OCI-LY1 (cell line): ENCODE data around the gene PARD6B.

Experiments used
- H2AFZ ChIP-seq: fragments of 200-600 bp; sonication (generic), shearing (Covaris generic); 2 replicates; pipeline ENCODE4 v1.6.0; 2014; ENCODE audit warnings: antibody characterized with exemption, mild to moderate bottlenecking, low read length
- H3F3A ChIP-seq: fragments of 200-600 bp; sonication (generic), shearing (Covaris generic); 2 replicates; pipeline ENCODE4 v1.6.0; 2014; ENCODE audit warnings: mild to moderate bottlenecking, antibody characterized with exemption, low read length, moderate library complexity; ENCODE audit not compliant: insufficient read depth
- H3K27ac ChIP-seq: fragments of 200-600 bp; sonication (generic); 2 replicates; pipeline ENCODE4 v1.5.1; 2014; ENCODE audit warnings: low read length, mixed run types, mild to moderate bottlenecking, low read depth; ENCODE audit not compliant: poor library complexity, severe bottlenecking
- H3K27me3 ChIP-seq: fragments of 200-600 bp; sonication (generic); 2 replicates; pipeline ENCODE4 v1.6.0; 2014; ENCODE audit warnings: antibody characterized with exemption, mild to moderate bottlenecking, low read length, moderate library complexity; ENCODE audit not compliant: insufficient read depth
- H3K36me3 ChIP-seq: fragments of 200-600 bp; sonication (generic); 2 replicates; pipeline ENCODE4 v1.6.1; 2014; ENCODE audit warnings: mild to moderate bottlenecking, antibody characterized with exemption, low read length, moderate library complexity, mixed read lengths; ENCODE audit not compliant: insufficient read depth
- H3K4me1 ChIP-seq: fragments of 200-600 bp; sonication (generic); 2 replicates; pipeline ENCODE4 v1.5.1; 2014; ENCODE audit warnings: mild to moderate bottlenecking, low read length, moderate library complexity; ENCODE audit not compliant: insufficient read depth, severe bottlenecking
- H3K4me2 ChIP-seq: fragments of 200-600 bp; sonication (generic), shearing (Covaris generic); 2 replicates; pipeline ENCODE4 v1.6.1; 2014; ENCODE audit warnings: low read length
- H3K4me3 ChIP-seq: fragments of 200-600 bp; sonication (generic); 2 replicates; pipeline ENCODE4 v1.5.1; 2014; ENCODE audit warnings: low read length, low read depth, mild to moderate bottlenecking, mixed read lengths; ENCODE audit not compliant: poor library complexity, severe bottlenecking
- H3K79me2 ChIP-seq: fragments of 200-600 bp; shearing (Covaris generic); 2 replicates; pipeline ENCODE4 v1.6.1; 2016; ENCODE audit warnings: mixed run types, low read length, mixed read lengths; ENCODE audit not compliant: insufficient read depth
- H3K9ac ChIP-seq: fragments of 200-600 bp; sonication (generic), shearing (Covaris generic); 2 replicates; pipeline ENCODE4 v1.6.1; 2014; ENCODE audit warnings: mild to moderate bottlenecking, low read length, mixed read lengths
- H3K9me2 ChIP-seq: fragments of 200-600 bp; sonication (generic), shearing (Covaris generic); 2 replicates; pipeline ENCODE4 v1.6.1; 2014; ENCODE audit warnings: low read depth, mild to moderate bottlenecking, low read length, mixed read lengths
- H3K9me3 ChIP-seq: fragments of 200-600 bp; shearing (Covaris generic); 2 replicates; pipeline ENCODE4 v1.6.1; 2014; ENCODE audit warnings: low read length, mixed read lengths
- H4K20me1 ChIP-seq: fragments of 200-600 bp; sonication (generic), shearing (Covaris generic); 2 replicates; pipeline ENCODE4 v1.6.0; 2016; ENCODE audit warnings: mild to moderate bottlenecking, low read length; ENCODE audit not compliant: insufficient read depth
- EZH2 ChIP-seq: fragments of 200-600 bp; sonication (generic), shearing (Covaris generic); IDR thresholded peaks from 2 replicates; pipeline ENCODE4 v1.8.0; 2017; ENCODE audit warnings: borderline replicate concordance, mixed run types, mild to moderate bottlenecking, antibody characterized with exemption, low read length, moderate library complexity, mixed read lengths
- TF ChIP-seq, protein P1 (sequence below): fragments of 200-600 bp; sonication (generic), shearing (Covaris generic); IDR thresholded peaks from 2 replicates; pipeline ENCODE4 v1.5.1; 2017; ENCODE audit warnings: mild to moderate bottlenecking, antibody characterized with exemption, low read length, moderate library complexity, mixed read lengths

PARD6B gene

DNA sequence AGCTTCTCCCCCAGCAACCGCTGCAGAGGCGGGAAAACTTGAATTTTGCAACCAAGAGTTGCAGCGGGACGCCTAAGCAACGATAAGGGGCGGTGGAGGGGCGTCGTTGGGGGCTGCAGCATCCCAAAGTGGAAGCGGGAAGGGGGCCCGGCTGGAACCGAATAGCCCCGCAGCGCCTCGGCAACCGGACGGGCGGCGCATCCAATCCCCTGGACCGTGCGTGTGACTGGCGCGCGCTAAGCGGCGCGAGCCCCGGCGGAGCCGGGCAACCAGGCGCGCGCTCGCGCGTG is 670 bp upstream of the PARD6B start:
- peaks cover 17% of the 10 kb centered on the region for H3K4me1 ChIP-seq
- no peak for TF ChIP-seq EZH2
- TF ChIP-seq, protein P1, sequence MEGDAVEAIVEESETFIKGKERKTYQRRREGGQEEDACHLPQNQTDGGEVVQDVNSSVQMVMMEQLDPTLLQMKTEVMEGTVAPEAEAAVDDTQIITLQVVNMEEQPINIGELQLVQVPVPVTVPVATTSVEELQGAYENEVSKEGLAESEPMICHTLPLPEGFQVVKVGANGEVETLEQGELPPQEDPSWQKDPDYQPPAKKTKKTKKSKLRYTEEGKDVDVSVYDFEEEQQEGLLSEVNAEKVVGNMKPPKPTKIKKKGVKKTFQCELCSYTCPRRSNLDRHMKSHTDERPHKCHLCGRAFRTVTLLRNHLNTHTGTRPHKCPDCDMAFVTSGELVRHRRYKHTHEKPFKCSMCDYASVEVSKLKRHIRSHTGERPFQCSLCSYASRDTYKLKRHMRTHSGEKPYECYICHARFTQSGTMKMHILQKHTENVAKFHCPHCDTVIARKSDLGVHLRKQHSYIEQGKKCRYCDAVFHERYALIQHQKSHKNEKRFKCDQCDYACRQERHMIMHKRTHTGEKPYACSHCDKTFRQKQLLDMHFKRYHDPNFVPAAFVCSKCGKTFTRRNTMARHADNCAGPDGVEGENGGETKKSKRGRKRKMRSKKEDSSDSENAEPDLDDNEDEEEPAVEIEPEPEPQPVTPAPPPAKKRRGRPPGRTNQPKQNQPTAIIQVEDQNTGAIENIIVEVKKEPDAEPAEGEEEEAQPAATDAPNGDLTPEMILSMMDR, result no peak

DNA sequence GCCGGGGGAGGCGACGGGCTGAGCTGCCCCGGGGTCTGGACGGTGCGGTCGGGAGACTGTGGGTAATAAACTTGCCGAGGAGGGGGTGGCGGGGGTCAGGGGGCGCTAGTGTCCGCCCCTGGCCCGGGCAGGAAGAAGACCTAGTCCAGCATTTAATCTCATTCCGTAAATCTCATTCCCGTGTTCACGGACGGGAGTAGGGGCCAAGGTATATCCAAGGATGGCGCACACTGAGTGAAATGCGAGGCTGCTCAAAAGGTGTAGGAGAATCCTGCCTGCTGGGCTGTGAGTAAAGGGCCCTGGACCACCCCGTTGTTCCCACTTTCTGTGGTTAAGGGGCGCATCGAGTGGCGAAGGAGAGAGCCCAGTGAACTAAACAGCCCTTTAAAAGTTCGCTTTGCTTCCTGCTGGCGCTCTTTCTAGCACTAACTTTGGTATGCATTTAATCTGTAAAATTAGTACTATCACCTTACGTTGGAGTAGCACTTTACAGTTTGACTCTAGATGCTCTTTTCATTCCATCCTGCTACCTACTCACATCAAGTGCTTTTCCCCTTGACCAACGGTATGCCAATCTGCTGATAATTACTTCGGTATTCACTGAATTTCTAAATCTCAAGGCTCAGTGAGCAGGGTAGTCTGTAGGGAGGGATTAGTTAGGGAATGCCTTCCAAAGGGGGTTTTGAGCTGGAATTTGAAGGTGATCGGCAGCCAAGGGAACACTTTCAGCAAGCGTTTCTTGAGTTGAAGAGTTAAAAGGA is 730 bp downstream of the PARD6B start:
- H3F3A ChIP-seq, result no peaks in the 10 kb centered on the region
- no peaks in the 10 kb centered on the region for H3K9me2 ChIP-seq
- peak overlapping the region; percentile 74 for H3K4me2 ChIP-seq
- H3K9ac ChIP-seq, result peak overlapping the region; percentile 86
- H3K4me3 ChIP-seq, result peak overlapping the region; percentile 89
- H3K27me3 ChIP-seq, result no peaks in the 10 kb centered on the region
- H3K27ac ChIP-seq, result no peak overlapping the region
- H3K9me3 ChIP-seq, result no peaks in the 10 kb centered on the region
- H4K20me1 ChIP-seq, result no peaks in the 10 kb centered on the region
- no peaks in the 10 kb centered on the region for H3K36me3 ChIP-seq
- H3K79me2 ChIP-seq, result peaks cover 9% of the 10 kb centered on the region; the same call in 1 of the 2 replicates
- peaks cover 17% of the 10 kb centered on the region for H3K4me1 ChIP-seq
- TF ChIP-seq, protein P1, result no peak
- no peak for TF ChIP-seq EZH2
- H2AFZ ChIP-seq, result no peak overlapping the region

More for the DNA sequence above, 670 bp upstream of the PARD6B start:
- Histone ChIP-seq H2AFZ (0 out of 2 replicates have a peak overlapping the region, but pooled peaks have one; percentile 12), H3K27ac (no peak overlapping the region), H3K4me3 (peak overlapping the region; percentile 64), H3K9me2 (no peaks in the 10 kb centered on the region), H3K9ac (peak overlapping the region; percentile 79), H3F3A (no peaks in the 10 kb centered on the region), H3K9me3 (no peaks in the 10 kb centered on the region), H3K36me3 (no peaks in the 10 kb centered on the region), H4K20me1 (no peaks in the 10 kb centered on the region), H3K79me2 (peaks cover 9% of the 10 kb centered on the region; the same call in 1 of the 2 replicates), H3K27me3 (no peaks in the 10 kb centered on the region), H3K4me2 (peak overlapping the region; percentile 88)

DNA sequence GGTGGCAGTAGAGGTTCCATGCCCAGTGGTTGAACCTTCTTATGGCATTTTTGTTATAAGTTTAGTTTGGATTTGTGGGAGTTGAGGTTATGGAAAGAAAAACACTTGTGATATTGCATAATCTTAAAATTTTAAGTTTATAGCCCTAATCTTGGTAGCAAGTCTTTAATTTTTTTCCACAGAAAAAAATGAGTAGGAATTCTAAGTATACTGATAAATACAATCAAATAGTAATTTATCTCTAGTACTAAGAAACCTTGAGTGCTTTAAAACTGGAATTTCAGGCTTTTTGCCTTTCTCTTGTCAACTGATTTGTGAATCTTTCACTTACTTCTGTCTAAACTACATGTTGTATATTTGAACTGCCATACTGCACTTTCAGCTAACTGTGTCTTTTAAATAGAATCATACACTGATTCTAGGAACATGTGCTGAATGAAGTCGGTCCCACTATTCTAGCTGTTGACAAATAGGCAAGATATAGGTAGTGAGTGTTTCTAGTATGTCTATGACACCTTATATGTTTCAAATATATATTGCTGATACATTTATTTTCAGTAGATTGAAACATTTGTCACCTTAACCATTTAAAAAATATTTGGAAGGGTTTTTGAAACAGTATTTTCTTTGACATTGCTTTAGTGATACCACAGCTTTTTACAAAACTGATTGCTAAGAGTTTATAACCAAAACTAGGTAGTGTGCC is 2.4 kb downstream of the PARD6B start:
- H4K20me1 ChIP-seq, result no peaks in the 10 kb centered on the region
- peaks cover 9% of the 10 kb centered on the region; the same call in 1 of the 2 replicates for H3K79me2 ChIP-seq
- H3K9me2 ChIP-seq, result no peaks in the 10 kb centered on the region
- peak overlapping the region; percentile 74; the same call in 1 of the 2 replicates for H3K4me2 ChIP-seq
- H3F3A ChIP-seq, result no peaks in the 10 kb centered on the region
- peaks cover 10% of the 10 kb centered on the region; the same call in 1 of the 2 replicates for H3K36me3 ChIP-seq
- H3K4me1 ChIP-seq, result peaks cover 17% of the 10 kb centered on the region
- no peaks in the 10 kb centered on the region for H3K27me3 ChIP-seq
- H3K27ac ChIP-seq, result no peak overlapping the region
- H2AFZ ChIP-seq, result no peak overlapping the region
- H3K9ac ChIP-seq, result no peak overlapping the region
- H3K9me3 ChIP-seq, result no peaks in the 10 kb centered on the region
- no peak overlapping the region for H3K4me3 ChIP-seq
- TF ChIP-seq, protein P1, result no peak
- TF ChIP-seq EZH2, result no peak
